ENCODE data around the gene KCNH4.

DNA sequence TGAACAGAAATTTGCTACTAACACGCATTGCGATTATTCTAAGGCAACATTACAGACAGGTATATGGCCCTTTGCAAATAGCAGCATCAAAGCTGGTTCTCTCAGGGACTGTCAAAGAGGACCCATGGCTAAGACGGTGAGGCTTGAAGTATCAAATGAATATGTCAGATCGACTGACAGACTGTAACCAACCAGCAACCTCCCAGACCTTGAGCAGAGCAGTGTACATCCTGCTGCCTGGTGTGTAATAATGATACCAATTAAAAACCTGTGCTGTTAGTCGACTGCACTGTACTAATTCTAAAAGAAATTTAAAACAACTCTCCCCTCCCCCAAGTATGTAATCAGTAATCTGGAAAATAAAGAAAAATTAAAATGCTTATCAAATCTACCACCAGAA lies 49.3 kb upstream of the KCNH4 start:
- no peak for TF ChIP-seq ZNF274 (IDR thresholded peaks at IDR 0.05; ENCODE audit: low read depth, low read length)
- TF ChIP-seq POLR2A (IDR thresholded peaks at IDR 0.05; ENCODE audit: borderline replicate concordance, extremely low read depth, insufficient read depth, insufficient read length) = no peak
- TF ChIP-seq REST (IDR thresholded peaks at IDR 0.05; ENCODE audit: low read depth) = no peak
- TF ChIP-seq CTCF (IDR thresholded peaks at IDR 0.05 in 2 of 3, conservative IDR thresholded peaks at IDR 0.05 in 1 of 3; ENCODE audit: borderline replicate concordance in 1 of 3, insufficient read depth in 1 of 3, low read depth in 2 of 3, low read length in 2 of 3) = no peak
- TF ChIP-seq EGR1 (IDR thresholded peaks at IDR 0.05; ENCODE audit: low read depth) = no peak
- no peak for TF ChIP-seq FOSL1 (IDR thresholded peaks at IDR 0.05; ENCODE audit: low read depth)
- TF ChIP-seq POLR2AphosphoS5 (IDR thresholded peaks at IDR 0.05; ENCODE audit: low read depth, low read length) = no peak
- no peak for TF ChIP-seq ELF1 (IDR thresholded peaks at IDR 0.05; ENCODE audit: borderline replicate concordance, low read depth)
- TF ChIP-seq, protein P1, sequence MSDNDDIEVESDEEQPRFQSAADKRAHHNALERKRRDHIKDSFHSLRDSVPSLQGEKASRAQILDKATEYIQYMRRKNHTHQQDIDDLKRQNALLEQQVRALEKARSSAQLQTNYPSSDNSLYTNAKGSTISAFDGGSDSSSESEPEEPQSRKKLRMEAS (IDR thresholded peaks at IDR 0.05) = no peak
- TF ChIP-seq EZH2 (IDR thresholded peaks at IDR 0.05) = no peak
- TF ChIP-seq SP1 (IDR thresholded peaks at IDR 0.05; ENCODE audit: low read depth) = no peak
- TF ChIP-seq SIN3A (IDR thresholded peaks at IDR 0.05; ENCODE audit: low read depth) = no peak
- no peak for TF ChIP-seq EZH2phosphoT487 (IDR thresholded peaks at IDR 0.05; ENCODE audit: borderline replicate concordance)

All from HCT116 (cell line).